HG02623 (cell line): ENCODE data around the gene KDM4C.

ENCODE experiments used
- ATAC-seq: cut with Tn5 transposase; IDR thresholded peaks from one replicate; pipeline ENCODE4 v1.9.1; 2021; ENCODE audit warnings: moderate library complexity; ENCODE audit not compliant: unreplicated experiment

Gene KDM4C

DNA sequence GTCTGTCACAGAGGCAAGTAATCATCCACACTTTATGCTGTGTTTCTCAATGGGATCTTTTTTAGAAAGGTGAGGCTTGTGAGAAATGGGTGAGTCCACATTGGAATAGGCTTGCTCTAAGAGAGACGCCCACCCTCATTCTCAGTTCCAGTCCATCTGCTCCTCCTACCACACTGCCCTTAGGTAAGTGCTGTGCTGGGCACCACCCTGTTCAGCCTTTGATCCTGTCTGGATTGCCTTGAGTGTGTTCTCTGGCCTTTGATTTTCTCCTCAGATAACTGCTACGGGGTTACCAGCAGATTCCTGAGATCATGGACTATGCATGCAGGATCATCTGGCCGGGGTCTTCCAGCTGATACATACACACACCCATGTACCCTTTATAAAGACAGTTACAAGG, 328.6 kb downstream of the KDM4C start:
- ATAC-seq = no peak

DNA sequence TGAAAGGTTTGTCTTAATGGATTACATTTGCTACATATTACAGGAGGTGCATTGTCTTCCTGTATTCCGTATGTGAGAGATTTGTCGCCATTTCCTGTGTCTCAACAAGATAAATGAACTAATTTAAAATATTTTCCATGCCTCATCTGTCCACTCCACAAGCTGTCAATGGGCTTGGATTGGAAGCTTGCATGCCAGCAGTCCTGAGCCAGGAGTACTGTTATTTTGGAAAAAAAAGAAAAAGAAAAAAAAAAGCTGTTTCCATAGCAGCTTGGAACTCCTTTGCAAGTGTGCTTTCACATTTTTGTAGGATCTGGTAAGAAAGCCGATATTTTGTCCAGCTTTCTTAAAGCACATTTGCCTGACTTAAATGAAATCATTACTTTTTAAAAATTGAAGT, 330.8 kb downstream of the KDM4C start:
- no peak for ATAC-seq

DNA sequence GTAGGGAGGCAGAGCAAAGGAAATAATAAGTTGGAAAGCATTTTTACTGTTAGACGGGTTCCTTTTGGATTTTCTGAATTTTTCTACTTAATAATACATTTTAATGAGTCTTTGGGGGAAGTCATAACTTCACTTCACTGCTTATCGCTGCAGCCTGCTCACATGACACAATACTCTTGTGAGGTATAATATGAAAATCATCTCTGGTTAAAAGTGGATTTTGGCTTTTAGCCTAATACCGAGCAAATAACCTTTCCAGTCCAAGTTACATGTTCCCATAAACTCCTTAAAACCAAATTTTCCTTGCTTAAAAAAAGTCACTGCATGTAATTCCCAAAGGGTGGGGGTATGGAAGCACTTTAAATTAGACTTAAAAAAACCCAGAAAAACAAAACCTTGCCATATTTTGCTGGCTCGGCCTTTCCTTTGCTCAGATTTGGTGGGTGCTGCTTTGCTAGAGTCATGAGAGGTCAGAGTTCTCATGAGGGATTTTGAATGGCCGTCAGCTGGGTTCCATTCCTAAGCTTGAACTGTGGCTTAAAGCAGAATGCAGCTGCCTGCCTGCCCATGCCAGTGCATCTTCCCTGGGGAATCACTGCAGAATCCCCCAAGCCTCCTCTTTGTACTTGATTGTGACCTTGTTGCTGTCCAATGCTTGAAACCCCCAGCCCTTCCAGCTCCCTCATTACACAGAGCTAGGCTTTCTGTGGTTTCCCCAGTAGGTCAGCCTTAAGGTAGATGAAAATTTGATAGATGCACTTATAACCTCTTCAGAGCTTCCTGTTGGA, 331.8 kb downstream of the KDM4C start:
- ATAC-seq = no peak

DNA sequence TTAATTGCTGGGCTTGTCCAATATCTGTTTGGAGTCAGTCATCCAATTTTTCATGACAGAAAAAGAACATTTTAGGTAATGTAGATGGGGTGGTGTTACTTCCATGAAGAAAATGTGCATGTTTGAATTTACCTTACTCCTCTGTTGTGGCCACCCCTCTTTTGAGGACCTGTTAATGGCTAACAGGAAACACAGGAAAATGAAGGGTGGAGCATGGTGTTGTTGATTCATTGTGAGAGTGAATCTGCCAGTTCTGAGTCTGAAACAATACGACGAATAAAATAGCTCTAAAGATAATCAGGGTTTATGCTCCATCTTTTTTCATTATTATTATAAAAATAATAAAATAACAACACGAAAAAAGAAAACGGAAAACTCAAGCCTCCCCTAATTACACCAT, 335.3 kb downstream of the KDM4C start:
- no peak for ATAC-seq

DNA sequence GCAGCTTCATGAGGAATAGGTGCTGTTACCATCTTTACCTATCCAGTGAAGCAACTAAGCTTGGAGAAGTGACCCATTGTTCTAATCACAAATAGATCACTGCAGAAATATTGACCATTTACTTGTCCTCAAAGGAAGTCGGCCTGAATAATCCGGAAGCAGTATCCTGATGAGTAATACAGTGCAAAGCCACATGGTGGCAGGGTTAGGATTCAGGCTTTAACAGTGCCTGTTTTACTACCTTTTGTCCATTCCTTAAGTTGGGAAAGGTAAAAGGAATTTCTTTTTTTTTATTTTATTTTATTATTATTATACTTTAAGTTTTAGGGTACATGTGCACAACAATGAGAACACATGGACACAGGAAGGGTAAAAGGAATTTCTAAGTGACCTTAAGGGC, 336.3 kb downstream of the KDM4C start:
- ATAC-seq = no peak

DNA sequence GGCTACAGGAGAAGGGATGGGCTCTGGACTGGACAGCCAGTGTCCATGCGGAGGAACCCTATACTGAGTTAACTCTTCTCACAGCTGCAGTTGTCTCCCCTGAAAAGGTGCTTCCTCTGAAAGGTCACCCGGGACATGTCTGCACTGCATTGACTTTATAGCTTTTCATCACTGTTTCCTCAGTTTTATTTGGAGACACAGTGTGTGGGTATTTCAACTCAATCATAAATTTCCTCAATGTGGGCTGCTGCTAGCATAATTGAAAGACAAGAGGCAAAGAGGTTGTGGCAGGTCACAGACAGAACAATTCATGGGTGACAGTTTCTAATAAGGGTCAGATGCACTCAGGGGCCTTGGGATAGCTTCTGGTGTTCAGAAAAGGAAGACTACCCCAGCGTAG, 336.8 kb downstream of the KDM4C start:
- ATAC-seq = no peak

DNA sequence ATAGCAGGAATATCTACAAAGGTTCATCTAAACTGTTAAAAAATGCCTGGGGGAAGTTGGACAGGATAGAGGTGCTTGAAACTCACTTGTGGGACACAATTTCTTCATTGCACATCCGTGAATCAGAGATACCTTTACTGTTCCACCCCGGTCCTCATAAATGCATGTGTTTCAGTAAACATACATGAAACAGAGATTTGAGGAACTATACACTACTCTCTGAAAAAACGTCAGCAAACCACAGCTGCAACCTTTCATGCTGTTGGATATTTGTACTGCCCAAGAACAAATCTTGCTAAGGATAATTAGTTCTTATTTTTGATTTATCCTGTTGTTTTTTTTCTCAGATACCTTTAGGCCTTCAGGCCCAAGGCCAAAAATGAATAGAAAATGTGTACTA, 337.3 kb downstream of the KDM4C start:
- no peak for ATAC-seq

DNA sequence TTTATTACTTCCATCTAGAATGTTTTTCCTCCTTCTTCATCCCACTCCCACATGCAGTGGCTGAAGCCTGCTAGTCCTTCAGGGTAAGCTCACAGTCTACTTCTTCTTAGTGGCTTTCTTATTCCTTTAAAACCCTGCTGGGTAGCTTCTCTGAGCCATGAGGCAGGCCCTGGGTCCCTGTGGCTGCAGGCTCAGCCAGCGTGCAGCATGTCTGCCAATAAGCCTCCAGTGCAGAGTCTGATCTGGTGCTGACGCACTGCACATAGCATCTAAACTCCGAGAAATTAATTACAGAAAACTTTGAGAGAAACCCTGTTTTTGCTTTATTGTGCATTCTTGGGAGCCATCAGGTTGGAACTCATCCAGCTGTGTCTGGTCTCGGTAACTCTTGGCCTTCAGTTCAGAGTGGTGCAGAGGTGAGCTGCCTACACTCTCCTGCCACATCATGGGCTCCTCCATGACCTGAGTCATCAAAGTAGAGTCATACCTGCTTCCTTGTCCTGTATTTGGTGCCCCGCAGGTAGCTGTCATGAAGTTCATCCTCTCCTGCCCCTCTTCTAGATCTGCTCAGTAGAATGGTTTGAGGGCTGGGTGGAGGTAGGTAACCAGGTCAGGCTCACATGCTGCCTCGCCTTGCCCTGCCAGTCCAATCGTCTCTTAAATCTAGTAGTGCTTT, 339.4 kb downstream of the KDM4C start:
- no peak for ATAC-seq

DNA sequence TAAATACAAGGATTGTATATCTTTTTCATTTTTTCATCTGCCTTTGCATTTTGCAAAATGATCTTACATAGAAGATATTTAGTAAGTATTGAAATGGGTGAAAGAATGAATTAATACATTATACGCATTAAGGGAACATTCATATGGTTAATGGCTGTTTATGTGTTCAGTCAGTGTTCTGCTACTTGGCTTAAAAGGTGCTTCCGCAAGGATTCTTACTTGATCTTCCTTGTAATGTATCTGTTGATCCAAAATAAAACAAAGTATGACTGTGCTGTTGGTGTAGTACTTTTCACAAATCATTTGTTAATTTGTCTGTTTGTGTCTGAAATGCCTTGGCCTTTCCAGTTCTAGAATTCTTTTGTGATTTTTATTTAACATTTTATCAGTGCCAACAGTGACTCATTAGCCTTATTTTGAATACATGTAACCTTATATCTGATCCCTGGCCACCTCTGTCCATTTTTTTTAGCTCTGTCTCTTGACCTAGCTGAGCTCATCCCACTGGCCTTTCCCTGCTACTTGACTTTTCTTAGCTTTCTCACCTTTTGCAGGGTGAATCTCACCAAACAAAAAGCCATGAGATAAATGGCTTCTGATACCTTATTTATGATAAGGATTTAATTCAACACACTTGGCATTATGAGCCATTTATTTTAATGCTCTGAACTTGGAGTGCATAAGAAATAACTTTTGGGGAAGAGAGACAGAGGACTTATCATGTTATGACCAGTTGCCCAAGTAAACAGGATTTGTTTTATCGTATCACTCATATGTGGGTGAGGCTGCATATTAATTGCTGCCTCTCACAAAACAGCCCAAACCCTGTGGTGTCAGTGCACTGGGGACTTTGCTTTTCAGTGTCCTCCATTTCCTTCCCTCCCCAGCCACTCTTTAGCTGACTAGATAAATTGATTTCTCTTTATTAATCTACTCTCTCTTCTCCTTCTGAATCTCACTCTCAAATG, 340.3 kb downstream of the KDM4C start:
- no peak for ATAC-seq

DNA sequence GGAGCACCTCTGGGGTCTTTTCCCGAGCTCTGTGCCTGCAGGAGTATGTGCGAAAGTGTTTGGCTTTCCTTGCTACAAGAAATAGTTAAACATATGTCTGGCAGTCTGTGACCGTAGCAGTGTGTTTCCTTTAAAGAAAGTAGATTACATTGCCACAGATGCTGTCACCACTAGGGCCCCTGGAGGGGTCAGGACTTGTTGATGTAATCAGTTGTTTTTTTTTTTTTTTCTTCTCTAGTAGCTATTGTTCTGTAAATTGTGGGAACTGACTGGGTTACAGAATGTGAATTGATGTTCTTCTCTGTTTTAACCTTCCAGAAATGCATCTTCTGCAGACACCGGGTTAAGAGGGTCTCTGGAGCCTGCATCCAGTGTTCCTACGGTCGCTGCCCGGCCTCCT, 345.6 kb downstream of the KDM4C start:
- no peak for ATAC-seq

DNA sequence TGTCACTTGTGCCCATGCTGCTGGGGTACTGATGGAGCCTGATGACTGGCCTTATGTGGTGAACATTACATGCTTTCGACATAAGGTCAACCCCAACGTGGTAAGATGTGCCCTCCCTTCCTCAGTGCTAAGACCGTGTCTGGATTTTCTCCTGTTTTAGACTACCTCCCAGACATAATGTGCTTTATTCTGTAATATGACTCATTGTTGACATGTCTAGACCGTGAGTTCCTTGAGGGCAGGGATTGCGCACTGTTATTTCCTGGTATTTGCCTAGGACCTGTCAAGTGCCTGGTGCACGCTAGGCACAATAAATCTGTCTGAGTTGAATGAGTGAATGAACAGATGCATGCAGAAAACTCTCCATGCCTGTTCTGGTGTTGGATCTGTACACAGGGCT, 346.0 kb downstream of the KDM4C start:
- ATAC-seq = no peak

DNA sequence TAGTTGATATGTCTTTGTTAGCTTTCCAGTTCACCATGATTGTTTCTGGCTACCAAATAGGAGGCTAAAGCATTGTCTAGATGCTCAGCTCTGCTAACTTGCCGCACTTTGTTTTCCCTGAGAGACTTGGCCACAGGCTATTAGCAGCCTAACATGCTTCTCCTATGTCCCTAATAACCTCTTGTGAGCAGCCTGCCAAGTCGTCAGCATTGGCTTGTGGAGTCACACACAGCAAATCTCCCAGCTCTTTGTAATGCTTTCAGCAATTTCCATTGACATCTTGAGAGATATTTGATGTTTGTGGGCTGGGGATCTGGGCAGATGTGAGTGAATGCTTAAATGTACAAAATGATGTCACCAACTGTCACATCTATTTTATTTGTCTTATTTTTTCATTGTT, 346.9 kb downstream of the KDM4C start:
- ATAC-seq = no peak

DNA sequence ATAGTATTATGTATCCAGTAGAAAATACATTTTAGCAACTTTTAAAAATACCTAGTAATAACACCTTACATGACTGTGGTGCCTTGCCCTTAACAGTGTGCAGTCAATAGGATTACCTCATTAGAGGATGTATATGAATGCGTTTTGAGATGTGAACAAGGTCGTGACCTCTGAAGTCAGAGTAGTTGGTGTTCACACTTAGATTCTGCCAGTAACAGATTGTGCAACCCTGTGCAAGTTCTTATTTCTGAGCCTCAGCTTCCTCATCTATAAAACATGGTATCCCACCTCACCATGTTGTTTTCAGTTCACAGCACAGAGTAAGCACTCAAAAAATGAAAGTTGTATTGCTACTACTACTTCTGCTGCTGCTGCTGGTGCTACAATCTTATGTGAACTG, 347.3 kb downstream of the KDM4C start:
- ATAC-seq = no peak

DNA sequence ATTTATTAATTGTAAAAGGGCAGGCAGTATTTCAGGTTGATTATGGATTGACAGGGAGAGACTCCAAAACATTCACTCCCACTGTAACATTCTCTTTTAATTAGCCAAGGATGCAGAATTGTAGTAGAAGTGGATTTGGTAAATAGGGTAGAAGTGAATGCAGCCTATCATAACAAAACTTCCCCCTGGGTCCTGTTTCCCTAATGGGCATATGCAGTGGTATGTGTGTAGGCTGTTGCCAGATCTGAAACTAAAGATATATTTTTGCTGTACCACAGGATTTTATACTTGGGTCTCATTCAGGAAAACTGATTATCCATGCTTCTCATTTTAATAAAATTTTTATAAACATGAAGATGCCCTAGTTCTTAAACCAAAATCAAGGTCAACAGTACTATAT, 351.2 kb downstream of the KDM4C start:
- no peak for ATAC-seq

DNA sequence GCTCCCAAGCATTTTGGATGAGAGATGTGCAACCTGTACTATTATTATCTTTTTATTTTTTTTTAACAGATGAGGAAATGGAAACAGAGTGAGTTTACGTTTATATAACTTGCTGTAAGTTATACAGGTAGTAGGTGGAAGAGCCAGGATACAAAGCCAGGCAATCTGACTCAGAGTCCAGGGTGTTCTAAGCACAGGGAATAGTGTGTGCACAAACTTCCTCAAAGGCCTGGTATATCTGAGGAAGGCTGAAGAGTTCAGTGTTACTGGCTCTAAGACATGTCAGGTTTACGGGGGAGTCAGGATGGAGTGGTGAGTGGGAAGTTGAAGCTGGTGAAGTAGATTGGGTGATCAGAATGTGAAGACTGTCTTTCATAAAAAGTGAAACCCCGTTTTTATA, 353.6 kb downstream of the KDM4C start:
- ATAC-seq = no peak

DNA sequence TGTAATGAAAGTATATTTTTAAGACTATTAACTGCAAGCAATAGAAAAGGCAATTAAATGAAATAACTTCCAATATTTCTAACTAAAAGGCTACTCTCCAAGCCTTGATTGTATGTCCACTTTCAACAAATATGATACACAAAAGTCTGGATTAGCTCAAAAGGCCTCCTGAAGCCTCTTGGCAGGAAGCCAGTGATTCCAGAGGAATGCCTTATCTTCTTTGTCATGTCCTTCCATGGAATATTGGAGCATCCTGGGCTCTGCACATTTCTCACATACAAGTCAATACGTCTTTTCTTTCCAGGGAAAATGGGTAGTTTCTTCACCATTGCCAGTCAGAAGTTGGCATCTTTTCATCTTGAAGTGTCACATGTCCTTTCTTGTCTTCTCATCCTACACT, 357.8 kb downstream of the KDM4C start:
- ATAC-seq = no peak

DNA sequence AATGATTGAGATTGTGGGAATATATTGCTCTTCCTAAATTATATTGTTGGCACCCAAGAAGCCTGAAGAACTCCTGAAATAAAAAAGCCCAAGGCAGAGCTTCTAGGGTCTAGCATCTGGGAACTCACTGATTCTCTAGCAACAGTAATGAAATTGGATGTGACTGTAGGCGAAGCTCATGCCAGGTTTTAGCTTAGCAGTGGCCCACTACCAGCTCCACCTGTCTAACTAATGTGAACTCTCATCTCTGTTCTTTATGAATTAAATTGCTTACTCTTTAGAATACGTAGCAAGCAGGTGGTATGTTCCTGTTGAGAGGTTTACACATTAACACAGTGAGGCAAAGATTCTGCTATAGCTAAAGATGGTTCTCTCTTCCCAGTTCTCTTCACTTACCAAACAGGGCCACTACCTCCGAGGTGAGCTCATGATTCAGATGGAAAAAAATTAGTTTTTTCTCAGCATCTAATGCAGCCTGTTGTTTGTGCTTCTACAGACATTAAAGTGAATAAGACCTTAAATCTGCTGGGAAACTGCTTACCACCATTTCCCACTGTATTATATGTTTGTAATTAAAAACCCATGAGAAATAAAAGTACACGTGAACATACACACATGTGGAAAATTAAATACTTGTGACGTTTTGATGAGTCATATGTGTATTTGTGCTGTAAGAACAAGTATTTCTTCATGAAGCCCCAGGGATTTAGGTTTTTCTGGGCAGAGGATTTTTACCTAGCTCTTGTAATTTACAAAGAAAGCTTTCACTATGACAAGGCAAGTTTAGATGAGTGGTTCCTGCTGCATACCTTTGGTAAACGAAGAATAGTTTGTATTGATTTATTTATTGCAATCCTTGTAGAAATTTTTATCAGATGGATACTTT, 360.1 kb downstream of the KDM4C start:
- ATAC-seq = peak; percentile 60

DNA sequence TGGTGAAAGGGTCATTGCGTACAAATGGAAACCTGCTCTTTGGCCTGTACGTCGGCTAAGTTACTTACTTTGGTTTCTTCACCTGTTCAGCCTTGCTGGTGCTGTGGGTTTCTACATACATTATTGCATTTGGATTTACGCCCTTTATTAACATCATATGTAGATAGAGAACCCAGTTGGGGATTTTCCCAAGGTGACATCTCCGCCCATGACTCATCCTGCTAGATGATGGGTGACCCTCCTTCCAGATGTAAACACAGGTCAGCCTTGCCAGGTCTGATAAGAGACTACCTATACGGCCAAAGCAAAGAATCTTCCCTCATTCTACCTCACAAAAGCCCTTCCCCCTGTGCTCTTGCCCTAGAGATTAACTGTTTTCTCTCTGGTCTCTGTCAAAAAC, 360.9 kb downstream of the KDM4C start:
- peak; percentile 32 for ATAC-seq

DNA sequence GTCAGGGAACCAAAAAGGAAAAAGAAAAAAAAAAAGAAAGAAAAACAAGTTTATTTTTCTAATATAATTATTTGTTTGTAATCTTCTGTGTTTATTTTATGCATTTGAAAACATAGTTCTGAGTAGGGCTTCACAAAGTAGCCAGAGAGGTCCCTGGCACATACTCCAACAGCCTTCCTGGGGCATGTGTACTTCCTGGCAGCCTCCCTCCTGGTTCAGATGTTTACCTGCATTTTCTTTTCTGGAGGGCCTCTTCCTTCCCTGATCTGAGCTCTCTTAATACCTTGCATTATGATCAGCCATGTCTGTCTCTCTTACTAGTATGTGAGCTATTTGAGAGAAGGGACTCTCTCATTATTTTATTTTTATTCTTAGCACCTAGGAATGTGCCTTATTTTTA, 361.8 kb downstream of the KDM4C start:
- ATAC-seq = no peak

DNA sequence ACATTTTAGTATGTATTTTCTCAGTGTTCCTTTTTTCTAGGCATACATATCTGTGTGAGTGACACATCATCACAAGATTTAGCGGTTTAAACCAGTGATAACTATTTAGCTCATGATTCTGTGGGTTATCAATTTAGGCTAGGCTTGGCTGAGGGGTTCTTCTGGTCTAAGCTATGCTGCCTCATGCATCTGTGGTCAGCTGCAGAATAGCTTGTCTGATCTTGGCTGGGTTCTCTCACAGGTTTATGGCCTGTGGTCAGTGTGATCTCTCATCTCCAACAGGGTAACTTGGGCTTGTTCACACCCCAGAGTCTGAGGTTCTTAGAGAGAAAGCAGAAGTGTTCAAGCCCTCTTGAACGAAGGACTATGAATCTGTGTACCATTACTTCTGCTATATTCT, 363.3 kb downstream of the KDM4C start:
- peak; percentile 42 for ATAC-seq

DNA sequence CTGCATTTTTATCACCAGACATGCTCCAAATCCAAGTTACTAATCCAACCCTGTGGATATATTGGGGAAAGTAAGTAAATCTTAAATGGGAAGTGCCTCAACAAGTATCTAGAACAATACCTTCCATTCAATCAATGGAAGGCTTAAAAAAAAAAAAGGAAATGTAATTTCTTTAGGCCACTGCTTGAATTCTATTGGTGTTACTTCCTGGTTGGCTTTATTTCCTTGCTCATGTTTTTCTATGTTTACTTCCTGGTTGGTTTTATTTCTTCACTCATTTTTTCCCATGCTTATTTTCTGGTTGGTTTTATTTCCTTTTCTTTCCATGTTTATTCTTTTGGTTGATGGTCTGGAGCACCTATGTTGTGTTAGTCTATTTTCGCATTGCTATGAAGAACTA, 363.9 kb downstream of the KDM4C start:
- ATAC-seq = no peak
